GM23338 (cell line): ENCODE results near the gene SDR42E1. TPM values are rescaled to one million over a fixed set of nuclear protein-coding genes. Genes with fewer than 3 reads are reported as not detected.

Experiments
- ATAC-seq: fragments of 200-7000 bp; cut with Tn5 transposase; 3 replicates; pipeline ENCODE4 v1.9.1; 2020
- DNase-seq: peaks from one replicate; pipeline ENCODE4 v3.0.0-alpha.2; 2015; ENCODE audit warnings: low spot score
- H2AFZ ChIP-seq: fragments of 200-600 bp; sonication (generic); 2 replicates; pipeline ENCODE4 v1.8.0; 2016; ENCODE audit warnings: antibody characterized with exemption, mild to moderate bottlenecking, moderate library complexity
- H3F3A ChIP-seq: fragments of 200-600 bp; sonication (generic); replicated peaks from 2 replicates; pipeline ENCODE4 v1.8.0; 2017; ENCODE audit warnings: antibody characterized with exemption, mixed run types, low read depth
- H3K27ac ChIP-seq: fragments of 200-600 bp; sonication (generic); 2 replicates; pipeline ENCODE4 v1.6.1; 2016; ENCODE audit warnings: low read depth
- H3K27me3 ChIP-seq: fragments of 200-600 bp; sonication (generic); 2 replicates; pipeline ENCODE4 v1.8.0; 2016; ENCODE audit warnings: mild to moderate bottlenecking, mixed run types, moderate library complexity; ENCODE audit not compliant: insufficient read depth
- H3K36me3 ChIP-seq: fragments of 200-600 bp; sonication (generic); 2 replicates; pipeline ENCODE4 v1.8.0; 2016; ENCODE audit warnings: mild to moderate bottlenecking; ENCODE audit not compliant: insufficient read depth
- H3K4me1 ChIP-seq: fragments of 200-600 bp; sonication (generic); 2 replicates; pipeline ENCODE4 v1.8.0; 2016; ENCODE audit warnings: mild to moderate bottlenecking, moderate library complexity; ENCODE audit not compliant: insufficient read depth
- H3K4me2 ChIP-seq: fragments of 200-600 bp; sonication (generic); 2 replicates; pipeline ENCODE4 v1.7.1; 2017; ENCODE audit warnings: mixed run types
- H3K4me3 ChIP-seq: fragments of 200-600 bp; sonication (generic); 2 replicates; pipeline ENCODE4 v1.6.1; 2016; ENCODE audit warnings: mixed run types
- H3K79me2 ChIP-seq: fragments of 200-600 bp; sonication (generic); replicated peaks from 2 replicates; pipeline ENCODE4 v1.8.0; 2017; ENCODE audit warnings: mild to moderate bottlenecking; ENCODE audit not compliant: insufficient read depth
- H3K9me2 ChIP-seq: fragments of 200-600 bp; sonication (generic); 2 replicates; pipeline ENCODE4 v1.8.0; 2017; ENCODE audit not compliant: insufficient read depth
- H4K20me1 ChIP-seq: fragments of 200-600 bp; sonication (generic); replicated peaks from 2 replicates; pipeline ENCODE4 v1.8.0; 2017; ENCODE audit warnings: mild to moderate bottlenecking; ENCODE audit not compliant: insufficient read depth
- H3K27ac Mint-ChIP-seq: 2 replicates; pipeline ENCODE4 v1.8.0; 2020; ENCODE audit warnings: inconsistent platforms, mild to moderate bottlenecking, moderate library complexity, mixed read lengths
- H3K27me3 Mint-ChIP-seq: 3 replicates; pipeline ENCODE4 v1.8.0; 2022; ENCODE audit warnings: low read depth, mild to moderate bottlenecking, moderate library complexity, mixed read lengths, inconsistent platforms; ENCODE audit not compliant: insufficient read depth, poor library complexity
- H3K36me3 Mint-ChIP-seq: 3 replicates; pipeline ENCODE4 v1.8.0; 2021; ENCODE audit warnings: low read depth, mild to moderate bottlenecking, inconsistent platforms, moderate library complexity, mixed read lengths
- H3K4me1 Mint-ChIP-seq: 3 replicates; pipeline ENCODE4 v1.8.0; 2020; ENCODE audit warnings: mild to moderate bottlenecking, inconsistent platforms, mixed read lengths
- H3K4me3 Mint-ChIP-seq: 3 replicates; pipeline ENCODE4 v1.8.0; 2021; ENCODE audit warnings: moderate library complexity, mild to moderate bottlenecking, inconsistent platforms, mixed read lengths
- H3K9me3 Mint-ChIP-seq: 3 replicates; pipeline ENCODE4 v1.8.0; 2020; ENCODE audit warnings: moderate library complexity, mild to moderate bottlenecking, inconsistent platforms, mixed read lengths
- JUNB ChIP-seq: IDR thresholded peaks from one replicate; pipeline ENCODE4 v1.6.1; 2016; ENCODE audit warnings: antibody characterized with exemption; ENCODE audit not compliant: unreplicated experiment
- REST ChIP-seq: IDR thresholded peaks from one replicate; pipeline ENCODE4 v1.6.1; 2018; ENCODE audit warnings: antibody characterized with exemption; ENCODE audit not compliant: unreplicated experiment
- ZNF331 ChIP-seq: fragments of 250-450 bp; sonication (Bioruptor Pico); IDR thresholded peaks from 2 replicates; pipeline ENCODE4 v1.5.0; 2020; ENCODE audit warnings: low read depth, mild to moderate bottlenecking, moderate library complexity
- ZNF462 ChIP-seq: fragments of 250-450 bp; sonication (Bioruptor Pico); IDR thresholded peaks from 2 replicates; pipeline ENCODE4 v1.5.0; 2020; ENCODE audit warnings: mild to moderate bottlenecking, moderate library complexity
- polyA plus RNA-seq: library from polyadenylated mRNA; unstranded; fragments of >200 nt; fragmentation: Nextera tagmentation; extraction: Ambion mirVana; gene quantifications from 2 replicates; pipeline ENCODE4 v1.2.1, GENCODE V29; 2016
- total RNA-seq: library from RNA; depleted of rRNA; stranded (reverse); fragments of >200 nt; shearing (Covaris generic); gene quantifications from 2 replicates; pipeline ENCODE4 v1.2.3, GENCODE V29; 2014

The SDR42E1 gene
- total and polyA plus RNA-seq, 2 experiments from 2014 or later: 0.03 TPM; not detected in 1

GRCh38 chr16:82051656-82052055 is 40.4 kb upstream of the SDR42E1 start (continued):
- TF ChIP-seq ZNF462 (CRISPR knock-in tag): no peak
- TF ChIP-seq JUNB: no peak
- no peak for TF ChIP-seq ZNF331 (CRISPR knock-in tag)

DNA sequence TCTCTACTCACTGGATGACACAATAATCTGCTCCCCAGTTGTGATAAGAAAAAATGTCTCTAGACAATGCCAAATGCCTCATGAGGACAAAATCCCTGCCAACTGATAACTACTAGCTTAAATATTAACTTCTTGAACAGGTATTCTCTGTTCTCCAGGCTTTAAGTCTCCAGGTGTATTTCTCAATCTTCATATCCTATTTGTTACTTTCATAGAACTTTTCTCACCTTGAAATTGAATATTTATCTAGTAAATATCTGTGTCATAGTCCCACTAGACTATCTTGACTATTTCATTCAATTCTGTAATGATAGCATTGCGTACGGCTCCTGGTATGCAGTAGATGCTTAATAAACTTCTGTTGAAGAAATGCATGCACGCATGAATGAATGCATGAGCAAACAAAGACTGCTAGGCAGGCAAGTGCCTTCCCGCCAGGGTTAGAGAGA is 39.7 kb upstream of the SDR42E1 start:
- Histone ChIP-seq H3K4me2 (no peak overlapping the region), H3K79me2 (no peaks in the 10 kb centered on the region), H4K20me1 (no peaks in the 10 kb centered on the region), H3K9me2 (0 out of 2 replicates have a peak, but pooled peaks cover 7% of the 10 kb centered on the region), H3K27me3 (no peaks in the 10 kb centered on the region), H3K36me3 (no peaks in the 10 kb centered on the region), H3K4me3 (no peak overlapping the region), H2AFZ (no peak overlapping the region), H3K4me1 (no peaks in the 10 kb centered on the region), H3F3A (no peaks in the 10 kb centered on the region), H3K27ac (no peak overlapping the region)
- Mint-ChIP-seq H3K4me3 (no peak overlapping the region), H3K4me1 (no peaks in the 10 kb centered on the region), H3K36me3 (no peaks in the 10 kb centered on the region), H3K27ac (no peak overlapping the region), H3K27me3 (no peaks in the 10 kb centered on the region), H3K9me3 (no peaks in the 10 kb centered on the region)
- DNase-seq (no peak), ATAC-seq (no peak)
- TF ChIP-seq REST (no peak), JUNB (no peak)
